HEK293 (cell line): ENCODE results near the gene WHRN.

Experiments used
- EGR2 ChIP-seq: fragments of 450-650 bp; formaldehyde crosslinking; IDR thresholded peaks from 2 replicates; pipeline ENCODE4 v1.5.1; 2016; ENCODE audit warnings: low read depth, missing biosample characterization, missing genetic modification characterization
- GLI4 ChIP-seq: fragments of 450-650 bp; formaldehyde crosslinking; IDR thresholded peaks from 2 replicates; pipeline ENCODE4 v1.5.1; 2016; ENCODE audit warnings: missing biosample characterization, missing genetic modification characterization
- GLIS2 ChIP-seq: fragments of 450-650 bp; formaldehyde crosslinking; IDR thresholded peaks from 2 replicates; pipeline ENCODE4 v1.5.1; 2016; ENCODE audit warnings: missing biosample characterization, missing genetic modification characterization
- KLF10 ChIP-seq: fragments of 450-650 bp; IDR thresholded peaks from 2 replicates; pipeline ENCODE4 v1.5.1; 2018; ENCODE audit warnings: missing biosample characterization, mild to moderate bottlenecking, missing genetic modification characterization
- OVOL3 ChIP-seq: fragments of 450-650 bp; formaldehyde crosslinking; IDR thresholded peaks from 2 replicates; pipeline ENCODE4 v1.5.1; 2016; ENCODE audit warnings: missing biosample characterization, missing genetic modification characterization
- SCRT1 ChIP-seq: fragments of 450-650 bp; formaldehyde crosslinking; IDR thresholded peaks from 2 replicates; pipeline ENCODE4 v1.5.1; 2016; ENCODE audit warnings: missing biosample characterization, missing genetic modification characterization, borderline replicate concordance
- SCRT2 ChIP-seq: fragments of 450-650 bp; formaldehyde crosslinking; IDR thresholded peaks from 2 replicates; pipeline ENCODE4 v1.5.1; 2016; ENCODE audit warnings: missing biosample characterization, missing genetic modification characterization
- TRIM28 ChIP-seq: IDR thresholded peaks from 2 replicates; pipeline ENCODE4 v1.6.1; 2011; ENCODE audit warnings: low read length, control low read depth, borderline replicate concordance
- ZBTB26 ChIP-seq: fragments of 450-650 bp; formaldehyde crosslinking; optimal IDR thresholded peaks from 2 replicates; pipeline ENCODE3; 2016; ENCODE audit warnings: missing biosample characterization, mild to moderate bottlenecking, missing genetic modification characterization
- ZNF133 ChIP-seq: fragments of 450-650 bp; formaldehyde crosslinking; IDR thresholded peaks from 2 replicates; pipeline ENCODE4 v1.5.1; 2016; ENCODE audit warnings: missing biosample characterization, missing genetic modification characterization
- ZNF175 ChIP-seq: fragments of 450-650 bp; formaldehyde crosslinking; IDR thresholded peaks from 2 replicates; pipeline ENCODE4 v1.5.1; 2016; ENCODE audit warnings: missing biosample characterization, missing genetic modification characterization
- ZNF221 ChIP-seq: fragments of 450-650 bp; formaldehyde crosslinking; IDR thresholded peaks from 2 replicates; pipeline ENCODE4 v1.5.1; 2017; ENCODE audit warnings: missing biosample characterization, missing genetic modification characterization, borderline replicate concordance
- ZNF248 ChIP-seq: fragments of 450-650 bp; formaldehyde crosslinking; IDR thresholded peaks from 2 replicates; pipeline ENCODE4 v1.5.1; 2017; ENCODE audit warnings: missing biosample characterization, missing genetic modification characterization
- ZNF26 ChIP-seq: fragments of 450-650 bp; formaldehyde crosslinking; IDR thresholded peaks from 2 replicates; pipeline ENCODE4 v1.5.1; 2016; ENCODE audit warnings: missing biosample characterization, missing genetic modification characterization
- ZNF266 ChIP-seq: fragments of 450-650 bp; formaldehyde crosslinking; IDR thresholded peaks from 2 replicates; pipeline ENCODE4 v1.5.1; 2016; ENCODE audit warnings: missing biosample characterization, missing genetic modification characterization, low read depth
- ZNF324 ChIP-seq: fragments of 450-650 bp; formaldehyde crosslinking; IDR thresholded peaks from 2 replicates; pipeline ENCODE4 v1.5.1; 2016; ENCODE audit warnings: missing biosample characterization, missing genetic modification characterization
- ZNF335 ChIP-seq: fragments of 450-650 bp; formaldehyde crosslinking; conservative IDR thresholded peaks from 2 replicates; pipeline ENCODE4 v1.5.1; 2016; ENCODE audit warnings: missing biosample characterization, missing genetic modification characterization
- ZNF48 ChIP-seq: fragments of 450-650 bp; formaldehyde crosslinking; IDR thresholded peaks from 2 replicates; pipeline ENCODE4 v1.5.1; 2016; ENCODE audit warnings: missing biosample characterization, missing genetic modification characterization
- ZNF510 ChIP-seq: fragments of 450-650 bp; formaldehyde crosslinking; IDR thresholded peaks from 2 replicates; pipeline ENCODE4 v1.5.1; 2018; ENCODE audit warnings: mild to moderate bottlenecking, missing genetic modification characterization, missing biosample characterization; ENCODE audit not compliant: insufficient replicate concordance
- ZNF530 ChIP-seq: fragments of 450-650 bp; formaldehyde crosslinking; IDR thresholded peaks from 2 replicates; pipeline ENCODE4 v1.5.1; 2016; ENCODE audit warnings: low read depth, missing biosample characterization, missing genetic modification characterization
- ZNF548 ChIP-seq: fragments of 450-650 bp; formaldehyde crosslinking; IDR thresholded peaks from 2 replicates; pipeline ENCODE4 v1.5.1; 2016; ENCODE audit warnings: missing biosample characterization, missing genetic modification characterization
- ZNF626 ChIP-seq: fragments of 450-650 bp; sonication (Bioruptor Pico); formaldehyde crosslinking; IDR thresholded peaks from 2 replicates; pipeline ENCODE4 v1.5.1; 2018; ENCODE audit warnings: missing biosample characterization, missing genetic modification characterization, inconsistent platforms
- ZNF677 ChIP-seq: fragments of 450-650 bp; IDR thresholded peaks from 2 replicates; pipeline ENCODE4 v1.5.0; 2018; ENCODE audit warnings: missing biosample characterization, mild to moderate bottlenecking, missing genetic modification characterization, moderate library complexity
- ZNF704 ChIP-seq: fragments of 450-650 bp; formaldehyde crosslinking; IDR thresholded peaks from 2 replicates; pipeline ENCODE4 v1.5.1; 2016; ENCODE audit warnings: missing biosample characterization, missing genetic modification characterization
- ZNF791 ChIP-seq: fragments of 450-650 bp; formaldehyde crosslinking; IDR thresholded peaks from 2 replicates; pipeline ENCODE4 v1.5.1; 2016; ENCODE audit warnings: missing biosample characterization, missing genetic modification characterization
- ZNF792 ChIP-seq: fragments of 450-650 bp; formaldehyde crosslinking; IDR thresholded peaks from 2 replicates; pipeline ENCODE4 v1.5.1; 2016; ENCODE audit warnings: missing biosample characterization, missing genetic modification characterization
- TF ChIP-seq, protein P1 (sequence below): fragments of 450-650 bp; formaldehyde crosslinking; IDR thresholded peaks from 2 replicates; pipeline ENCODE4 v1.5.1; 2016; ENCODE audit warnings: missing biosample characterization, missing genetic modification characterization
- TF ChIP-seq, protein P2 (sequence below): fragments of 450-650 bp; formaldehyde crosslinking; IDR thresholded peaks from 2 replicates; pipeline ENCODE4 v1.5.0; 2017; ENCODE audit warnings: missing biosample characterization, missing genetic modification characterization, borderline replicate concordance
- TF ChIP-seq, protein P3 (sequence below): fragments of 450-650 bp; formaldehyde crosslinking; IDR thresholded peaks from 2 replicates; pipeline ENCODE4 v1.5.1; 2017; ENCODE audit warnings: missing biosample characterization, missing genetic modification characterization

Gene WHRN

GRCh38 chr9:114397848-114398605, 107.2 kb downstream of the WHRN start (continued):
- TF ChIP-seq EGR2 (peak; percentile 25; the same call in 1 of the 2 replicates), ZNF510 (tag by site-specific recombination) (no peak), ZNF530 (tag by site-specific recombination) (no peak), SCRT1 (no peak), ZNF324 (tag by site-specific recombination) (peak; percentile 95), GLI4 (tag by site-specific recombination) (no peak), TRIM28 (no peak), ZNF48 (tag by site-specific recombination) (no peak), ZNF26 (tag by site-specific recombination) (no peak), GLIS2 (tag by site-specific recombination) (peak; percentile 78), OVOL3 (tag by site-specific recombination) (no peak), ZBTB26 (tag by site-specific recombination) (peak; percentile 42), ZNF335 (tag by site-specific recombination) (peak; percentile 83), SCRT2 (no peak), ZNF221 (tag by site-specific recombination) (no peak), ZNF133 (no peak), ZNF626 (tag by site-specific recombination) (no peak), ZNF792 (no peak), ZNF175 (tag by site-specific recombination) (no peak), ZNF791 (tag by site-specific recombination) (no peak), ZNF704 (no peak), ZNF548 (no peak), ZNF266 (tag by site-specific recombination) (no peak), KLF10 (tag by site-specific recombination) (0 out of 2 replicates have a peak, but pooled peaks have one; percentile 24), ZNF677 (tag by site-specific recombination) (no peak), ZNF248 (tag by site-specific recombination) (no peak)
- TF ChIP-seq, protein P1, sequence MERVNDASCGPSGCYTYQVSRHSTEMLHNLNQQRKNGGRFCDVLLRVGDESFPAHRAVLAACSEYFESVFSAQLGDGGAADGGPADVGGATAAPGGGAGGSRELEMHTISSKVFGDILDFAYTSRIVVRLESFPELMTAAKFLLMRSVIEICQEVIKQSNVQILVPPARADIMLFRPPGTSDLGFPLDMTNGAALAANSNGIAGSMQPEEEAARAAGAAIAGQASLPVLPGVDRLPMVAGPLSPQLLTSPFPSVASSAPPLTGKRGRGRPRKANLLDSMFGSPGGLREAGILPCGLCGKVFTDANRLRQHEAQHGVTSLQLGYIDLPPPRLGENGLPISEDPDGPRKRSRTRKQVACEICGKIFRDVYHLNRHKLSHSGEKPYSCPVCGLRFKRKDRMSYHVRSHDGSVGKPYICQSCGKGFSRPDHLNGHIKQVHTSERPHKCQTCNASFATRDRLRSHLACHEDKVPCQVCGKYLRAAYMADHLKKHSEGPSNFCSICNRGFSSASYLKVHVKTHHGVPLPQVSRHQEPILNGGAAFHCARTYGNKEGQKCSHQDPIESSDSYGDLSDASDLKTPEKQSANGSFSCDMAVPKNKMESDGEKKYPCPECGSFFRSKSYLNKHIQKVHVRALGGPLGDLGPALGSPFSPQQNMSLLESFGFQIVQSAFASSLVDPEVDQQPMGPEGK (tag by site-specific recombination) = peak; percentile 81
- TF ChIP-seq, protein P2, sequence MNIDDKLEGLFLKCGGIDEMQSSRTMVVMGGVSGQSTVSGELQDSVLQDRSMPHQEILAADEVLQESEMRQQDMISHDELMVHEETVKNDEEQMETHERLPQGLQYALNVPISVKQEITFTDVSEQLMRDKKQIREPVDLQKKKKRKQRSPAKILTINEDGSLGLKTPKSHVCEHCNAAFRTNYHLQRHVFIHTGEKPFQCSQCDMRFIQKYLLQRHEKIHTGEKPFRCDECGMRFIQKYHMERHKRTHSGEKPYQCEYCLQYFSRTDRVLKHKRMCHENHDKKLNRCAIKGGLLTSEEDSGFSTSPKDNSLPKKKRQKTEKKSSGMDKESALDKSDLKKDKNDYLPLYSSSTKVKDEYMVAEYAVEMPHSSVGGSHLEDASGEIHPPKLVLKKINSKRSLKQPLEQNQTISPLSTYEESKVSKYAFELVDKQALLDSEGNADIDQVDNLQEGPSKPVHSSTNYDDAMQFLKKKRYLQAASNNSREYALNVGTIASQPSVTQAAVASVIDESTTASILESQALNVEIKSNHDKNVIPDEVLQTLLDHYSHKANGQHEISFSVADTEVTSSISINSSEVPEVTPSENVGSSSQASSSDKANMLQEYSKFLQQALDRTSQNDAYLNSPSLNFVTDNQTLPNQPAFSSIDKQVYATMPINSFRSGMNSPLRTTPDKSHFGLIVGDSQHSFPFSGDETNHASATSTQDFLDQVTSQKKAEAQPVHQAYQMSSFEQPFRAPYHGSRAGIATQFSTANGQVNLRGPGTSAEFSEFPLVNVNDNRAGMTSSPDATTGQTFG (tag by site-specific recombination) = no peak
- TF ChIP-seq, protein P3, sequence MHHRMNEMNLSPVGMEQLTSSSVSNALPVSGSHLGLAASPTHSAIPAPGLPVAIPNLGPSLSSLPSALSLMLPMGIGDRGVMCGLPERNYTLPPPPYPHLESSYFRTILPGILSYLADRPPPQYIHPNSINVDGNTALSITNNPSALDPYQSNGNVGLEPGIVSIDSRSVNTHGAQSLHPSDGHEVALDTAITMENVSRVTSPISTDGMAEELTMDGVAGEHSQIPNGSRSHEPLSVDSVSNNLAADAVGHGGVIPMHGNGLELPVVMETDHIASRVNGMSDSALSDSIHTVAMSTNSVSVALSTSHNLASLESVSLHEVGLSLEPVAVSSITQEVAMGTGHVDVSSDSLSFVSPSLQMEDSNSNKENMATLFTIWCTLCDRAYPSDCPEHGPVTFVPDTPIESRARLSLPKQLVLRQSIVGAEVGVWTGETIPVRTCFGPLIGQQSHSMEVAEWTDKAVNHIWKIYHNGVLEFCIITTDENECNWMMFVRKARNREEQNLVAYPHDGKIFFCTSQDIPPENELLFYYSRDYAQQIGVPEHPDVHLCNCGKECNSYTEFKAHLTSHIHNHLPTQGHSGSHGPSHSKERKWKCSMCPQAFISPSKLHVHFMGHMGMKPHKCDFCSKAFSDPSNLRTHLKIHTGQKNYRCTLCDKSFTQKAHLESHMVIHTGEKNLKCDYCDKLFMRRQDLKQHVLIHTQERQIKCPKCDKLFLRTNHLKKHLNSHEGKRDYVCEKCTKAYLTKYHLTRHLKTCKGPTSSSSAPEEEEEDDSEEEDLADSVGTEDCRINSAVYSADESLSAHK (tag by site-specific recombination) = no peak
